Mucosa of descending colon (tissue), 3 donors: ENCODE measurements around the gene L1CAM. TPM values are rescaled to one million over a fixed set of nuclear protein-coding genes. Genes with fewer than 3 reads are reported as not detected.

ENCODE experiments used
- ATAC-seq: fragments of 200-7000 bp; cut with Tn5 transposase; one replicate; pipeline ENCODE4 v1.9.1; 2020; ENCODE audit warnings: mild to moderate bottlenecking, moderate library complexity
- DNase-seq, 3 donors: peaks; one replicate each; pipeline ENCODE4 v3.0.0-alpha.2; 2020
- H3K36me3 ChIP-seq: fragments of 200-600 bp; one replicate; pipeline ENCODE4 v1.8.0; 2021; ENCODE audit warnings: low read depth, mild to moderate bottlenecking
- H3K4me1 ChIP-seq: fragments of 200-600 bp; one replicate; pipeline ENCODE4 v1.8.0; 2021; ENCODE audit warnings: low read depth, mild to moderate bottlenecking
- H3K4me3 ChIP-seq: fragments of 200-600 bp; one replicate; pipeline ENCODE4 v1.8.0; 2021; ENCODE audit warnings: mild to moderate bottlenecking
- H3K9me3 ChIP-seq: fragments of 200-600 bp; one replicate; pipeline ENCODE4 v1.8.0; 2021; ENCODE audit warnings: mild to moderate bottlenecking
- intact Hi-C, 2 donors: fragments of 100-400 bp; cut with DNase I in 1 of 2; cut with micrococcal nuclease in 1 of 2; formaldehyde crosslinking; loops; one replicate each; pipeline versions ENCODE4 v1.11.0 to v1.11.1; 2022; cut with DNase I, micrococcal nuclease
- total RNA-seq, 3 donors: library from RNA; stranded (reverse); fragmentation: NEBNext Ultra II Directional in 2 of 3; extraction: Animal tissue kit (Norgen Biotek cat#: 25700) in 2 of 3; gene quantifications; one replicate each; pipeline versions ENCODE4 v1.2.1 to v1.2.4, GENCODE V29; 2021 to 2023
- TF ChIP-seq, protein P1 (sequence below): fragments of 200-600 bp; IDR thresholded peaks from one replicate; pipeline ENCODE4 v1.8.0; 2022; ENCODE audit warnings: antibody characterized with exemption, mild to moderate bottlenecking
- donor health status: DM: no; HTN: no; CAD: no; lungs with moderate emphysema.
- donor health status: DM: no; HTN: no; CAD: no.
- donor health status: DM: no; HTN: yes; CAD: no.

Gene L1CAM
- total RNA-seq, 3 donors from 2014 or later: 3.0 to 66.9 (median 7.0) TPM

DNA sequence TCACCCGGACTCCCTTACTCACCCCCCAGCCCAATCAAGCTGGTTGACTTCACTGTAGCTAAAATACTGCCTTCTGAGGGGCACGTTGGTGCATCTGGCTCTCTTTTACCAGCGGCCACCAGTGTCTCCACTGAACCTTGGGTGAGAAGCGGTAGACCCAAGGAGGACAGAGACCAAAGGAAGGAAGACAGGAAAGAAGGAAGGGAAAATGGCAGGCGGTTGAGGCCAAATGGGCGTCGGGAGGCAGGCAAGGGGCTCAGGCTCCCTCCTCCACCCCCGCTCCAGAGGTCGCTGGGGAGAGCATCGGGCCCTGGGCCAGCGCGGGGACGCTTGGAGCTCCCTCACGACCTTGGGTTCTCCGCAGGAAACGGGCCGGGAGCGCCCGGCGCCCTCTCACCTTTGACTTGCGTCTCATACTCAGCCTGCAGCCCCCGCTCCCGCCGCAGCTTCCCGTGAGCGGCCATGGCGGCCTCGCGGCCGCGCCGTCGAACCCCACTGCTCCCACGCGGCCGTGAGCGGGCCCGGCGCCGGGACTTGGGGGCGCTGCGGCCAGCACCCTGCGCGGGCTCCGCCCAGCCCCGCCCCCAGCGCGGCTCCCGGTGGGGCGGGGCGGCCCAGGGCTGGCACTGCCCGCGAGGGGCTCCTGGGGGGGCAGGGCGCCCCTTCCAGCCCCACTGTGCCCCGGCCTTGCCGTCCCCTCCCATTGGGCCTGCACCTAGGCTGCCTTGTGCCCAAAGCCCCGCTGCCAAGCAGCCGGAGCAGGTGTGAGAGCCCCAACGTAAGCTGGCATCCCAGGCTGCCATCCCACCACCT is 40.0 kb upstream of the L1CAM start, which contains the start of gene ARHGAP4:
Gene ARHGAP4 (minus strand): TSS at position 526 of the 813 bp plus-strand sequence. CDS start 62 bp downstream, at position 464.
- TF ChIP-seq, protein P1, sequence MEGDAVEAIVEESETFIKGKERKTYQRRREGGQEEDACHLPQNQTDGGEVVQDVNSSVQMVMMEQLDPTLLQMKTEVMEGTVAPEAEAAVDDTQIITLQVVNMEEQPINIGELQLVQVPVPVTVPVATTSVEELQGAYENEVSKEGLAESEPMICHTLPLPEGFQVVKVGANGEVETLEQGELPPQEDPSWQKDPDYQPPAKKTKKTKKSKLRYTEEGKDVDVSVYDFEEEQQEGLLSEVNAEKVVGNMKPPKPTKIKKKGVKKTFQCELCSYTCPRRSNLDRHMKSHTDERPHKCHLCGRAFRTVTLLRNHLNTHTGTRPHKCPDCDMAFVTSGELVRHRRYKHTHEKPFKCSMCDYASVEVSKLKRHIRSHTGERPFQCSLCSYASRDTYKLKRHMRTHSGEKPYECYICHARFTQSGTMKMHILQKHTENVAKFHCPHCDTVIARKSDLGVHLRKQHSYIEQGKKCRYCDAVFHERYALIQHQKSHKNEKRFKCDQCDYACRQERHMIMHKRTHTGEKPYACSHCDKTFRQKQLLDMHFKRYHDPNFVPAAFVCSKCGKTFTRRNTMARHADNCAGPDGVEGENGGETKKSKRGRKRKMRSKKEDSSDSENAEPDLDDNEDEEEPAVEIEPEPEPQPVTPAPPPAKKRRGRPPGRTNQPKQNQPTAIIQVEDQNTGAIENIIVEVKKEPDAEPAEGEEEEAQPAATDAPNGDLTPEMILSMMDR: no peak
- peaks cover 10% of the 10 kb centered on the region for H3K4me1 ChIP-seq
- peak; percentile 9 for ATAC-seq
- peak in 2 of 3 donors; percentile 62 to 75 for DNase-seq
- no peaks in the 10 kb centered on the region for H3K9me3 ChIP-seq
- intact Hi-C loops: no loop called here
- H3K4me3 ChIP-seq: peak within 1 kb of the TSS; percentile 6
- H3K36me3 ChIP-seq: no peaks in the 10 kb centered on the region

DNA sequence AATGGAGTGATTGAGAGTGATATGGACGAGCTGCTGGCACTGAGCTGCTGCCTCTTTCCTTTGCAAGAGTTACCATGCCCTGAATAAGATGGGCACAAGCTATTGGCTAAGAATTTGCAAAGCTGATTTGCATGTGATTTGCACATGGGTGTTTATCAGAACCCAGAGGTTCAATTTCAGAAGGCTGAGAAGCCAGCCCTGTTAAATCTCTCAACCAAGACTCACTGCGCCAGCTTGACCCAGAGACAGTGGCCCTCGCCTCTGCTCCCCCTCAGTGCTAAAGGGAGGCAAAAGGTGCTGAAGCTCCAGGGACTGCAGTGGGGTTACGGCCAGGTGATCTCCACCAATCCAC is 39.4 kb upstream of the L1CAM start:
- Histone ChIP-seq H3K4me3 (no peak overlapping the region), H3K9me3 (no peaks in the 10 kb centered on the region), H3K4me1 (peaks cover 10% of the 10 kb centered on the region), H3K36me3 (no peaks in the 10 kb centered on the region)
- intact Hi-C loops: no loop called here
- ATAC-seq (no peak), DNase-seq (no peak)
- TF ChIP-seq, protein P1: no peak

DNA sequence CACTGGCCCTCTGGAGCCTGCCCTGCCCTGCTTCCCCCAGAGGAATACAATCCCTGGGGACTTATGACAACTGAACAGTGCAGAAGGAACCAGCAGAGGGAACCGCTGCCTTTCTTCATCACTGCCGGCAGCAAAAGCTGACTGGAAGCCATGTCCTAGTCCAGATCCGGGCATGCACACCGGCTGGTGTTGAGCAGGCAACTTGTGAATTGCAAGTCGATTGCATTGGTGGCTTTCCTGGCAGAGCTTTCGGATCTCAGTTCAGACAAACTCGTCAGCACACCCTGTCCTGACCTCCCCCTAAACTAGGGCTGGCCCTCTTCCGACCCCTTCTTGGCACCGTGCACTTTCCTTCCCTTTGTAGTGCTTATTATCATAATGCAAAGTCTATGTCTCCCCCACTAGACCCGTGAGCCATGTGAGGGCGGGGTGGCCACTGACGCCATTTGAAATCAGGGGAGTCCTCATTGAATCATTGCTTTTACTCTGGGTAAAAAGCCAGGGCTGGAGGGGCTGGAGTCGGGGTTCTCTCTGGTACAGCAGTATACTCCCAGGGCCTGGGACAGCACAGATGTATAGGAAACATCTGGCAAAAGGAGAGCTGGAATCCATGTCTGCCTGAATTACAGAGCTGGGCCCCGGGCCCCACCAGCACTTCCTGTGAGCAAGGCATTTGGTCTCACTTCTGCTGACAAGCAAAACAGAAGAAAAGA is 38.3 kb upstream of the L1CAM start:
- Histone ChIP-seq H3K4me3 (no peak overlapping the region), H3K9me3 (no peaks in the 10 kb centered on the region), H3K4me1 (peaks cover 6% of the 10 kb centered on the region), H3K36me3 (no peaks in the 10 kb centered on the region)
- TF ChIP-seq, protein P1: no peak
- ATAC-seq (no peak), DNase-seq (peak in 2 of 3 donors; percentile 37 to 56)
- intact Hi-C loops: no loop called here

- H3K4me1 ChIP-seq: no peaks in the 10 kb centered on the region
- no peak overlapping the region for H3K4me3 ChIP-seq
- DNase-seq: peak; percentile 54 to 66 (median 66)
- TF ChIP-seq, protein P1: no peak
- intact Hi-C loops: no loop called here
- no peak for ATAC-seq
- no peaks in the 10 kb centered on the region for H3K9me3 ChIP-seq
- H3K36me3 ChIP-seq: no peaks in the 10 kb centered on the region
These were observed 37.2 kb upstream of the L1CAM start for GRCh38 chrX:153922932-153923857.
